CD4-positive, alpha-beta T cell treated with Interferon alpha-2 for 1 hour (primary cell): Measurements from ENCODE around the gene RBM19.

Experiments
- DNase-seq, 2 donors: peaks; one replicate each; pipeline ENCODE4 v3.0.0-alpha.2; 2020 to 2022

RBM19 gene

GRCh38 chr12:113900716-113901115, 65.4 kb downstream of the RBM19 start:
- DNase-seq: no peak

GRCh38 chr12:113899561-113900471, 66.3 kb downstream of the RBM19 start:
- no peak for DNase-seq

GRCh38 chr12:113899042-113899560, 67.0 kb downstream of the RBM19 start:
- DNase-seq: no peak

GRCh38 chr12:113898466-113898865, 67.7 kb downstream of the RBM19 start:
- no peak for DNase-seq

- DNase-seq: no peak
Measured at GRCh38 chr12:113897406-113897805, 68.7 kb downstream of the RBM19 start.

- no peak for DNase-seq
Measured at GRCh38 chr12:113896841-113897240, 69.3 kb downstream of the RBM19 start.

GRCh38 chr12:113896194-113896593, 69.9 kb downstream of the RBM19 start:
- no peak for DNase-seq

- no peak for DNase-seq
Measured at GRCh38 chr12:113895176-113895575, 70.9 kb downstream of the RBM19 start.

- DNase-seq: no peak
Measured at GRCh38 chr12:113894697-113895096, 71.4 kb downstream of the RBM19 start.

GRCh38 chr12:113893221-113893620, 72.9 kb downstream of the RBM19 start:
- DNase-seq: no peak

GRCh38 chr12:113892556-113892955, 73.6 kb downstream of the RBM19 start:
- no peak for DNase-seq

GRCh38 chr12:113891739-113892520, 74.2 kb downstream of the RBM19 start:
- DNase-seq: no peak

GRCh38 chr12:113891167-113891692, 74.9 kb downstream of the RBM19 start:
- no peak for DNase-seq

- no peak for DNase-seq
Measured at GRCh38 chr12:113889891-113890581, 76.1 kb downstream of the RBM19 start.

- no peak for DNase-seq
Measured at GRCh38 chr12:113889076-113889475, 77.0 kb downstream of the RBM19 start.

GRCh38 chr12:113888435-113888834, 77.7 kb downstream of the RBM19 start:
- no peak for DNase-seq

- DNase-seq: no peak
Measured at GRCh38 chr12:113887906-113888305, 78.2 kb downstream of the RBM19 start.

- DNase-seq: no peak
Measured at GRCh38 chr12:113886721-113887120, 79.4 kb downstream of the RBM19 start.

- no peak for DNase-seq
Measured at GRCh38 chr12:113884392-113884791, 81.7 kb downstream of the RBM19 start.

- DNase-seq: no peak
Measured at GRCh38 chr12:113882690-113883089, 83.4 kb downstream of the RBM19 start.

- no peak for DNase-seq
Measured at GRCh38 chr12:113880988-113881962, 84.8 kb downstream of the RBM19 start.

- DNase-seq: no peak
Measured at GRCh38 chr12:113880326-113880725, 85.8 kb downstream of the RBM19 start.
